Stimulated activated CD4-positive, alpha-beta T cell treated with anti-CD3 and anti-CD28 coated beads, Interleukin-1b, Interleukin-23, amount 100 ng/mL, for 1 hour (primary cell): ENCODE results near the gene VWA5B1.

ENCODE experiments used
- DNase-seq, 2 donors: peaks; one replicate each; pipeline ENCODE4 v3.0.0-alpha.2; 2020; ENCODE audit warnings: low read depth in 2 of 2

The VWA5B1 gene

DNA sequence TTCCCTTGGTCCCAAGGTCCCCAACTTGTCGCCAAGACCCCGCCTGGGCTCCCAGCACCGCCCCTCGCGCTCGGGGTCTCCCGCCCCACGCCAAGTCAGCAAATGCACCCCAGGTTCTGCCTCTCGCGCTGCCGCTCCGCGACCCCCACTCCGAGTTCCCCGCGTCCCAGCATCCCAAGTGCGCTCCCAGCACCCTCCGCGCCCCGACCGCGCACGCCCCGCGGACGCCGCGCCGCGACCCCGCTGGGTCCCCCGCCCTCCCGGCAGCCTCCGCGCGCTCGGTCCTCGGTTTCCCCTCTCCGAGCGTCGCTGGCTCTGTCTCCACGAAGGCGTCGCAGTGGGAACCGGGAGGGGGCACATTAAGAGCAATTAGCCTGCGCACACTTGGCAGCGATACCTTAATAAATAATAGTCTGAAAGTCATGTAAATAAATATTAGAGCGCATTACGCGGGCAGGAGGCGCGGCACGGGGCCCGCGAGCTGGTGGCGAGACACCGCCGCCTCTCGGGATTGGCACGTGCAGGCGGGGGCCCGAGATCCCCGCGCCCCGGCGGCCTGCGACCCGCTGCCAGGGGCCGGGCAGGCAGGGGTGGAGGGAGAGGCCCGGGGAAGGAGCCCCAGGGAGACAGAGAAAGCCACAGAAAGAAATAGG lies 75.9 kb downstream of the VWA5B1 start:
- DNase-seq: no peak

DNA sequence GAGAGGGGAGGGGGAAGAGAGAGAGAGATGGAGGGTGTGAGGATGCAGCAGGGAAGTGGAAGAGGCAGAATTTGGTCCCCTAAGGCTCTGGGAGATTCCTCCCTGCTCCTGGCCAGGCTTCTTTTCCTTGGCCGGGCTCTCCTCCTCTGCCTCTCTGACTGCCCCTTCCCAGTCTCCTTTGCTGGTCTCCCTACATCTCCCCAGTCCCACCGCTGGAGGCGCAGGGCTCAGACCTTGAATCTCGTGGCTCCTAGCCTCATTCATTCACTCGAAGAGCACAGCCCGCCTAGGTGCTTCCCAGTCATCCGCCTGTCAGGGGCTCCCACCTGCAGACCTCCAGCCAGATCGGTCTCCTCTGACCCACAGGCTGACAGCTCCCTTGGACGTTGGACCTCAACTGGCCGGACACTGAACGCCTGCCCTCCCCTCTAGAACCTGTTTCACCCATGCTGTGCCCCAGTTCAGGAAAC lies 76.5 kb downstream of the VWA5B1 start:
- DNase-seq: no peak

DNA sequence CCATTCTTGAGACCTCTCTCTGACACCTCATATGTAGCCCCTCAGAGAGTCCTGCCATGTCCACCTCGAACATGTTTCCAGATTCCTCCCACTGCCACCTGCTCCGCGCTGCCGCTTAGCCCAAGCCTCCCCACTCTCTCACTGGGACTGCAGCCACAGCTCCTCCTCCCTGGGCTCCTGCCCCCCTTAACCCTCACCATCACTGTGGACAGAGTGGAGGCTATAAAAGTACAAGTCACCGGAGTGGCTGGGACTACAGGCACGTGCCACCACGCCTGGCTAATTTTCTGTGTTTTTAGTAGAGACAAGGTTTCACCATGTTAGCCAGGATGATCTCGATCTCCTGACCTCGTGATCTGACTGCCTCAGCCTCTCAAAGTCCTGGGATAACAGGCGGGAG lies 77.0 kb downstream of the VWA5B1 start:
- no peak for DNase-seq

DNA sequence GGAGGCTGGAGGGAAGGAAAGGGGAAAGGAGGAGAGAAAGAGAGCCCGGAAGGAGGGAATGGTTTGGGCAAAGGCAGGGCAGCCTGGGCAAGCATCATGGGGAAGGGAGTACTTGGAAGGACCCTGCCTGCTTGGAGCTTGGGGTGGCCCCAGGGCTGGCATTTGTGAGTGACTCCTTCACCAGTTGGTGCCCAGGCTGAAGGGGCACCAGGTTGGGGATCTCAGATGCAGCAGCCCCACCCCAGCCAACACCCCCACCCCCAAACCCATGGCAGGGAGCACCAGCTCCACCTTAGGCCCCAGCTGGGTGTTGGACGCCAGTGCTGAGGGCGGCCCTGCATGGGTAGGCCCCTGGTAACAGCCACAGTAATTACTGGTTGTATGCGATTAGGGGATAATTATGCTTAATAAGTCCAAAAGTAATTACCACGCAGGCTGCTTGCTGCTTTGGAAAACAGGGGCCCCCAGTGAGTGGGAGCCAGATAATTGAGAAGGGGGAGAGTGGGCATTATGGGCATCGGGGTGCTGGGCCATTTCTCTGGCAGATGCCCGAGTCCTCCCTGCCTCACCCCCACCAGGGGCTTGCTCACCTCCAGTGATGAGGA lies 78.3 kb downstream of the VWA5B1 start:
- no peak for DNase-seq

DNA sequence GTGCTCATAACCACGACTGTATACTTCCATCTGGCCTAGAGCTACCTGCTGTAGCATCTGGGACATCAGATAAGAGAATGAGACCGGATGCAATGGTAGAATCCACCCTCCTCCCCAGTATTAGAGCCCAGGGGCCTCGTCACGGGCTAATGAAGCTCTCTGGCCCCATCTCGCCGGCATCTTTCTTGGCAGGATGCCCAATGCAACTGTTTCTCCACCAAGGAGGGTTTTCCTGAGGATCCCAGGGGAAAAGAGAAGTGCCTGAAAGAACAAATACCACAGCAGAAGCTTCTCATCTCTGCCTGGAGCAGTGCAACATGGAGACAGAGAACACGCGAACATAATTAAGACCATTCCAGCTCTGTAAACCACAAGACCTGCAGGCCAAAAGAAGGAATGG lies 80.0 kb downstream of the VWA5B1 start:
- no peak for DNase-seq

DNA sequence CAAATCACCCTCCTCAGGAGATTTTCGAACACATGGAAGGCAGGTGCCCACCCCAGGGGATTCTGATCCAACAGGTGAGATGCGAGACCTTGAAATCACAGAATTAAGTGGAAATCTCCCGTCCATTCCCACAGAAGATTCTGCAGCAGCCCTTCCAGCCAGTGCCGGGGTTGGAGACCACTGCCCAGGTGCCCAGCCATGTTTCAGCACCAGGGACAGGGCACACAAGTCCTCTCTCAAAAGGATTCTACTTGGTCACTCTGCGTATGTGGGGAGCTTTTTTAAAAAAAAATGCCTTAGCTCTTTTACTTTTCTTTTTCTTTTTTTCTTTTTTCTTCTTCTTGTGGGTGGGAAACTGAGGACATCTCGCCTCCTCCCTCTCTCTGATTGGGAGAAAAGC lies 80.7 kb downstream of the VWA5B1 start:
- DNase-seq: no peak

DNA sequence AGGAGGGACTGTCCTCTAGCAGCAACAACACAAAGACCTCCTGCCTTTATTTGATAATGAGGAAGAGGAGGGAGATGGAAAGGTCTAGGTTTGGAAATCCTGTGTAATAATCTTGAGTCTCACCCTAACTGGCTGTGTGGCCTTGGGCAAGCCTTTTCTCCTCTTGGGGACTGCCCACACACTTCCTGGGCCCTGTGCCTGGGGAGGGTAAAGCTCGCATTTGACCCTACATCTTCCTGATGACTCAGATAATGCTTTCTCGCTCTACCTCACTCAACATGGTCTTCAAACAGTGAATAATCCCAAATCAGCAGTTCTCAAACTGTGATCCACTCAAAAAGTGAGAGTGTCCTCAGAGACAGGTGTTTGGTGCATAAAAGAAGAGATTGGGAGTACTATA lies 81.2 kb downstream of the VWA5B1 start:
- no peak for DNase-seq

DNA sequence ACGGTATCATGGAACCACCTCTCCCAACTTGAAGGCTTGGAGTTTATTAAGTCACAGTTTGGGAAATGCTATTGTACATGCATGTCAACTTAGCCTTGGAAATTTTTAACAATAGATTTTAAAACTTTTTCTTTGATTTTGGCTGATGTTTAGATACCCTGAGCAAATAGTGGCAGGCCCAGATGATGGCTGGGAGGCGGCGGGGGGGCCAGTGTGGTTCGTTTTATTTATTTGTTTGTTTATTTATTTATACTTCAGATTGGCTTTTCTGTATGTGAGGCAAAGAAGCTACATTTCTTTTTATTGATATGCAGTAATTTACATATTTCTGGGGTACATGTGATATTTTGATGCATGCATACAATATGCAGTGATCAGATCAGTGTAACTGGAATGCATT lies 82.0 kb downstream of the VWA5B1 start:
- no peak for DNase-seq

DNA sequence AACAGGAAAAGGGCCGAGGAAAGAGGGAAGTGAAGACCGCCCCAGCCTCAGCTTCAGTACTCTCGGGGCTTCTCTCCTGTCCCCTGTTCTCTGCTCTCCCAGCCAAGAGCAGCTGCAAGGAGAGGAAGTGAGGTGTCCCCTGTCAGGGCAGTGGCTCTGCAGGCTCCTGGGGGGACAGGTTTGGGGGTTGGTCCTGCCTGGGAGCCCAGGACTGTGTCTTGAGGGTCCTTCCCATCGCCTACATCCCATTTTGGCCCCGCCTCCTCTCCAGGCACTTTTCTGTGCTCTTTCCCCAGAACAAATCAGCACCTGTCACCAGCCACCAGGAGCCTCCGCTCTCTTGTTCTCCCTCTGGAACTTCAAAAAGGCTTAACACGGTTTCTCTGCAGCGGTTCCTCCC lies 82.6 kb downstream of the VWA5B1 start:
- DNase-seq: no peak

DNA sequence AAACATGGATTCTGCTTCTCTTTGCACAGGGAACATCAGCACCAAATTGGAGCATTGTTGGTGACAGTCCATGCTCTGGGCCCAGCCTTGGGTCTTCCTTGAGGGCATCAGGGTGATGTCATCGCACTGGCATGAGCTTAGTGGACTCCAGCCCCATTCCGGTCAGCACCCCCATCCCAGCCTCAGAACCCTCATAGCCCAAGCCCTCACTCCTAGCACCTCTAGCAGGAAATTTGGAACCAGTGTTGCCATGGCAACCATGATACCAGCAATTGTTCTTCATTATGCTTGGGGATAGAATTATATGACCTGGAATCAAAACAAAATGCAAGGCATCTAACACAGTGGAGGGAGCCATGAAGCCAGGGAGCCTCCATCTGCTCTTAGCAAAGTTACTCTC lies 83.1 kb downstream of the VWA5B1 start:
- no peak for DNase-seq

DNA sequence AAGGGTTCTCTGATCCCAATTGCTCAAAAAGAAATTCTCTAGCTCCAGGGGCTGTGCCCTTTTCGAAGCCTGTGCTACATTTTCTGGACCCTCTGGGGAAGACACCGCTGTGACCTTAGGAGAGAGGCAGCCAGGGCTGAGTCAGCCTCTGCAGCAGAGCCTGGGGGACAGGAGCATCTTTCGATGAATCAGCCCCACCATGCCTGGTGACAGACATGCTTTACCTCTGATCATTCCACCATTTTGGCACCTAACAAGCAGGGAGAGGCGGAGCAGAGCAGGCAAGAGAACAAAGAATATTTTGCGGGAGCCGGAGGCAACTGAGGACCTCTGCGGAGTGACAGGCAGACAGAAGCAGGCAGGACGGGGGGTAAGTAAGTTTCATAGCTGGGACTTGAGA lies 84.9 kb downstream of the VWA5B1 start:
- no peak for DNase-seq

DNA sequence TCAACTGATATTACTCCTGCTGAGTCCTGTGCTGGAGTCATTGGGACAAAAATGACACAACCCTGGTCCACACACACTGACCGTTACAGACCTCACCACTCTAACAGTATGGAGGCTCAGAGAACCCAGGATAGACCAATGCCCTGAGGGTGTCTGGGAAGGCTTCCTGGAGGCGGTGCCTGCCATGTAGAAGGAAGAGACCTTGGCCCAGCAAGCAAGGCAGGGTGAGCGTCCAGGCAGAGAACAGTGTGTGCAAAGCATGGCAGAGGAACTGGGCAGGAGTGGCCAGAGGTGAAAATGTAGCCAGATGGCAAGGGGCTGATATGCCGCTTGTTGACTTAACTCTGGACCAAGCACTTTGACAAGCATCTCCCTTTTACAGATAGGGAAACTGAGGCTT lies 85.5 kb downstream of the VWA5B1 start:
- DNase-seq: no peak

DNA sequence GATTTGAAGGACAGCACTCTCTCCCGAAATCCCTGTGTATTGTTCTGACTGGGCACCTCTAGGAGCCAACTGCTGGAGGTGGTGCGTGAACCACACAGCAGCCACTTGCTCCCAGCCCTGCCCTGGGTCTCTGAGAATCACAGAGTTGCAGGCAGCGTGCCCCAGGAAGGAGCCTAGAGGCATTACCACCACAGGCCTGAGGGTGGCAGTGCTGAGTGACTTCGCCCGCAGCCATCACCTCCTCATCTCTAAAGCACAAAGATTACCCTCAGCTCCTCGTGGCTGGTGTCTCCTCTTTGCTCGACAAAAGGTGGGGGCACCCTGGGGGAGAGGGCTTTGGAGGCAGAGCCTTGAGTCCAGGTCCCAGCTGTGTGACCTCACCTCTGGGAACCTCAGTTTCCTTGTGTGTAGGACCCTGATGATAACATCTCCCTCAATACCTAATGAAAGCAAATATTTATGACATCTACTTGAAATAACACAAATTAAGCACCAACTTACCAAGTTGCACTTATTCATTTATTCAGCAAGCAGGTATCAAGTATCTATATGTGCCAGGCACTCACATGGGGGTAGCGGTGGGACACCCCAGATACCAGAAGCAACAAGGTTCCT lies 86.3 kb downstream of the VWA5B1 start:
- peak in 1 of 2 donors; percentile 39 for DNase-seq

DNA sequence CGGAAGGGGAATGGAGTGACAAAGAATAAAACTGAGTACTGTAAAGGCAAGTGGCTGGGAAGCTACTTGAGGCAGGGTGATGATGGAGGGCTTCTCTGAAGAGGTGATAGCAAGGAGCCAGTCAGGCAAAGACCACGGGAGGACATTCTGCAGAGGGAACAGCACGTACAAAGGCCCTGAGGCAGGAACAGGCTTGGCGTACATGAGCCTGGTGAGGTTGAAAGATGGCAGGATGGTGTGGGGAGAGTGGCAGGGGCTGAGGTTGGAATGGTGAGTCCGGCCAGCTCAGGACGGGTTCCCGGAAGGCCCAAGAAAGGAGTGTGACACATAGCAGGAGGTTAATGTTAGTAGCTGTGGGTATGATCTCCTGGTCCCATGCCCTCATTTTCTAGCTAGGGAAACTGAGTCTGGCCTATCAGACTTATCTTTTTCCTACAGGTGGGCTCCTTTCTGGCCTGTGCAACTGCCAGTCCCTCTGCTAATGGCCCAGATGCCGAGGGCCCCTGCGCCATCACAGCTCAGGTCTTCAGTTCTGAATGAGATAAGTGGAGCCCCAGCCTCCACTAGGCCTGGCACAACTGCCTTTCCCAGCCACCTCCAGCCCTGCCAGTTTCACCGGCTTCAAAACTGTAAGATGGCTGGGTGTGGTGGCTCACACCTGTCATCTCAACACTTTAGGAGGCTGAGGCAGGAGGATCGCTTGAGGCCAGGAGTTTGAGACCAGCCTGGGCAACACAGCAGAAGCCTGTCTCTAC lies 87.0 kb downstream of the VWA5B1 start:
- DNase-seq: no peak

DNA sequence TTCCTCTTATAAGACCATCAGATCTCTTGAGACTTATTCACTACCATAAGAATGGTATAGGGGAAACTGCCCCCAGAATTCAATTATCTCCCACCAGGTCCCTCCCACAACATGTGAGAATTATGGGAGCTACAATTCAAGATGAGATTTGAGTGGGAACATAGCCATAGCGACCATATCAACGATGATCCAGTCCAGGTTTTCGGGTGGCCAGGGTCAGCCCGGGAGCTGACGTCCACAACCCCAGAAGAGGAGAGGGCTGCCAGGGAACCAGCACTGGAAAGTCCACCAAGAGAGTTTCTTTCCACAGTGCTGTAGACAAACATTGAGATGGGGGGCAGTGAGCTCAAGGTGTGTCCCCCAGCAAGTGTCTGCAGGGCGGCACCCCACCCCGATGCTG lies 88.4 kb downstream of the VWA5B1 start:
- no peak for DNase-seq

DNA sequence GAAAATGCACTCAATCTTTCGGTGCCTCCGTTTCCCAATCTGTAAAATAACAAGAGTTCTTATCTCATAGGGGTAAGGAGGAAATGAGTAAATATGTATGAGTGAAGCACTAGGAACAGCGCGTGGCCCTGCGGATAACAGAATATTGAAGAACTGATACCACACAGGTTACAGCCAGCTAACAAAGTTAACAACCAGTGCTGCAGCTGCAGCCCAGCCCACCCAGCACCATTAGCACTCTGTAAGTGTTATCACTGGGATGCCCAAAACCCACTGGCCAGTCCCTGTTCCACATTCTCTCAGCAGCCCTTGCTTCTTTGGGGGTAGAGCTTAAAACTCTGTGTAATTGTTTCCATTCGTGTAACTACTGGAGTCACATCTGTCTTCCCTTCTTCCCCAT lies 89.5 kb downstream of the VWA5B1 start:
- DNase-seq: no peak

DNA sequence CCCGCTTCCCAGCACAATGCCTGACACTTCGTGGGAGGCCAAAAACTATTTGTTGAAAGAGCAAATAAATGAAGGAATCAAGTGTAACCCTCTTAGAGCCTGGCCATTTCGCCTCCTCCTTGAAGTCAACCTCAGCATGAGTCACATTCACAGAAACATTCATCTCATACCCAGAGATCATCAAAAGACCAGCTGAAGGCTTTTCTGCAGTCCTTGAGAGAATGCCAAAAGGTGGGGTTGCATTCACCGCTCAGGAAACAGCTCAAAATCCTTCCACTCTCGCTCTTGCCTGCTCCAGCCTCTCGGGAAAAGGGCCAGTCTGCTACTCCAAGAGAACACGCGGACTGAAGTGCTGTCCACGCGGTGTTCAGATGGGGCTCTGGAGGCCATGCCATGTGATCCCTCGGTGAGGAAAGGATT lies 90.0 kb downstream of the VWA5B1 start:
- no peak for DNase-seq

DNA sequence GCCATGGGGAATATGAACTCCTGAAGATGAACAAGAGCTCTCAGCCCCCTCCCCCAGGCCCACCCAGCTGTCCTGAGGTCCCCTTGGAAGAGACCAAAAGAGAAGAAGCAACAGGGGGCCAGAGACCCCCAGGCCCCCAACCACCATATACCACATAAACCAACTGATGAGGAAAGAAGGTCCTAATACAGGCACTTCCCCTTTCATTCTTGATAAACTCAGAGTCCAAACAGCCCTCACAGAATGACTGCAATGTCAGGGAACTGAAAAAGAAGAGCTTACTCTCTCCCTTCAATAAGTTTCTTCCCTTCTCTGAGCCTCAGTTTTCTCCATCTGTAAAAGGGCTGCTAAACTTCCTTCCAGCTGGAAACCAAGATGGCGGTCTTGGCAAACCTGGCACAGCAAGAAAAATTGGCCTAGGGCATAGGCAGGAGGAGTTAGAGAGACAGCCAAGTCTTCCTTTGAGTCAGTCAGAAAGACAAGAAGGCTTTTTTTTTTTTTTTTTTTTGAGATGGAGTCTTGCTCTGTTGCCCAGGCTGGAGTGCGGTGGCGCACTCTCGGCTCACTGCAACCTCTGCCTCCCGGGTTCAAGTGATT lies 90.5 kb downstream of the VWA5B1 start:
- no peak for DNase-seq

DNA sequence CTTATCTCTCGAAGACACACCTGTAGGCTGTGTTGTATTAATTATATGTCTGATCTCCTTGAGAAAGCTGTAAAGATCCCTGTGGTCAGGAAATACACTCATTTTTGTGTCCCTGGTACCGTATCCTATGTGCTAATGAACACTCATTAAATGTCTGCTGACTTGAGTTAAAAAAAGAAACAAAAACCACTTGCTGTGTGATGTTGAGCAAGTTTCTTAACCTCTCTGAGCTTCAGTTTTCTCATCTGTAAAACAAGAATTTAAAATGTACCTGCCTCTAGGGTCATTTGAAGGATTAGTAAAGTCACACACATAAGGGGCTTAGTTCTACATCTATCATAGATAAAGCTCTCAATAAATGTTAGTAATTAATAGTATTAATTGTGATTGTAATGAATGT lies 91.3 kb downstream of the VWA5B1 start:
- DNase-seq: no peak

DNA sequence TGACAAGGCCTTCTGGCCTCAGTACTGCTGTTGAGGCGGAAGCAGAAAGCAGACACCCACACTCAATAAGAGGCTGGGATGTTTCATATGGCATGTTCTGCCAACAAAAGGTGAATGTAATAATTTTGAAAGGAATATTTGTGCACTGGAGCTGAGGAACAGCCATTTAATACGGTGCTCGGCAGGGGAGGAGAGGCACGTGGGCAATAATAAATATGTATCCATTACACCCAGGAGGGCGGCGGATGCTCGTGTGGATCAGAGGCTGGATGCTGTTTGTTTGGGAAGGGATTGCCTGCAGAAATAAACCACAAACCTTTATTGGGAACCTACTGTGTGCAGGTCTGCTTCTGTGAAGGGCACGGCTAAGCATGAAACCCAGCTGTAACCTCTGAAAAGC lies 92.0 kb downstream of the VWA5B1 start:
- no peak for DNase-seq

DNA sequence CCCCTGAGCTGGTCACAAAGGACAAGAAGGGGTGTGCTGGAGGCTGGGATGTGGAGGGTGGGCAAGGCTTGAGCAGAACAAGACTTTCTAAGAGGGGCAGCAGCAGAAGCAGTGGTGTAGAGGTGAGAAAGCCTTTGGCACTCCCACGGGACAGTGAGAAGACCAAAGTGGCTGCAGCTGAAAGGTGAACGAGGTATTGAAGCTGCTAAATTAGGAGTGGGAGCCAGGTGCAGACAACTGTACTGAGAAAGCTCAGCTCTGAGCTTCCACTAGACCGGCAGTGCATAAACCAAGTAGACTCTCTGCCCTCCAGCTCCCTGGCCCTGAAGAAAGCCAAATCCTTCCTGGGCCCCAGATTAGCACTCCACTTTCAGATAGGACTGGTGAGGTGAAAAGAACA lies 93.0 kb downstream of the VWA5B1 start:
- no peak for DNase-seq

DNA sequence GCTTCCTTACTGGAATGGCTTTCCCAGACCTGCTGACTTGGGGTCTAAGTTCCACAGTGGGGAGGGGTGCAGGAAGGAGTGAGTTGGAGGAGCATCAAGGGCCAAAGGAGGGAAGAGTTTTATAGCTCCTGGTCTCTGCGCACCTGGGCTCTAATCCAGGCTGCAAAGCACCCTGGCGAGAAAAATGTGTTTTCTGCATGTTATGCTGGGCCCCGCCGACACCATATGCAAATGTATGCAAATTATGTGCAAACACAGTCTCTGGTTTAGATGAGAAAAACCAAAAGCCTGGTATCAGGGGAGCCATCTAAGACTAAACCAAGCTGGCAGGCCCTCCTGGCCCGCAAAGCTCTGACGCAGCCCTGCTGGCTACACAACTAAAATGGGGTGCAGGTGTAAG lies 95.0 kb downstream of the VWA5B1 start:
- no peak for DNase-seq
